GM19328 (cell line): ENCODE results near the gene IL1RL2.

Experiments used
- ATAC-seq: cut with Tn5 transposase; IDR thresholded peaks from one replicate; pipeline ENCODE4 v1.9.1; 2021; ENCODE audit warnings: mild to moderate bottlenecking, moderate library complexity; ENCODE audit not compliant: unreplicated experiment

IL1RL2 gene

DNA sequence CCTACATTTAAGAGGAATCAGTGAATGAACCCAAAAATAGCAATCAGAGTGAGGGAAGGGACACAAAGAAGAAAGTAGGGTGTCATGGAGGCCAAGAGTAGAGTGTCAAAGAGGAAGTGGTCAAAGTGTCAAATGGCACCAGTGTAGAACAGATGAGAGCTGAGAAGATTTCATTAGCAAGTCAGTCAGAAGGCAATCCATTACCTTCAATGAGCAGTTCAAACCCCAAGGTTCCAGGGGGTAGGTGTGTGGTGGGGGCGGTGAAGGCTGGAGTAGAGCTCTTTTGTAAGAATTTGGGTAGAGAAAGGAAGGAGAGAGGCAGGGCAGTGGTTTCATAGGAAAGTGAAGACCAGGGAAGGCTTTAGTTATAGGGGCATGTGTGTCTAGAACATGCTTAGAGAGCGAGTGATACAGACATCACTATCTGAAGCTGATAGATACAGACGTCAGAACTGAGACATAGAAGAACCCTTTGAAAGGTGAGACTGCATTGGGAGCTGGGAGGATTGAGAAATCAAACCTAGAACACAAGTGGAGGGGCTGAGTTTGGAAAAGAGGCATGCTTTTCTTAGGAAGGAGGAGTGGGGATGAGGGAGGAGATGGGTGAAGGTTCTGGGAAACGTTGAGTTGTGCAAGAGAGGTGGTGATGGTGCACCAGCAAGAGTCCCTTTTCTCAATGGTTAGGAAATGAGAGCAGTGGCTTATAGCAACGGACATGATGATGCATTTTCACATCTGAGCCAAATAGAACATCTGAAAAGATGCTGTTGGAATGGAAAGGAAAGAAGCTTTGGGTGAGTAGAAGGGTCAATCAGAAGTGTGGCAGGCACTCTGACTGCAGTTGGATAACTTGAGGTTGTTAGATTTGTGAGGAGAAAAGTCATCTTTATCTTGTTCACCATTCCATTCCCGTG is 75.7 kb downstream of the IL1RL2 start:
- no peak for ATAC-seq

DNA sequence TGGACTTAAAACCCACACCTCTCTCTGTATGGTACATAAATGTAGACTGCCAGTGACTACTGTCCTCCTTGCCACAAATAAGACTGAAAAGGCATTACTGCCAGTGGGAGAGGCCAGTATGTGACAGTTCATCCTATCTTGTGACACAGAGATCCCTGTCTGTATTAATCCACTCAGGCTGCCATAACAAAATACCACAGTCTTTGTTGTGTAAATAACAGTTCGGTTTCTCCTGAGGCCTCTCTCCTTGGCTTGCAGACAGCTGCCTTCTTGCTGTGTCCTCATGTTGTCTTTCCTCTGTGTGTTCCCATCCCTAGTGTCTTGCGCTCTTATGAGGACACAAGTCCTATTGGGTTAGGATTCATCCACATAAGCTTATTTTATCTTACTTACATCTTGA is 78.1 kb downstream of the IL1RL2 start:
- ATAC-seq, result no peak

DNA sequence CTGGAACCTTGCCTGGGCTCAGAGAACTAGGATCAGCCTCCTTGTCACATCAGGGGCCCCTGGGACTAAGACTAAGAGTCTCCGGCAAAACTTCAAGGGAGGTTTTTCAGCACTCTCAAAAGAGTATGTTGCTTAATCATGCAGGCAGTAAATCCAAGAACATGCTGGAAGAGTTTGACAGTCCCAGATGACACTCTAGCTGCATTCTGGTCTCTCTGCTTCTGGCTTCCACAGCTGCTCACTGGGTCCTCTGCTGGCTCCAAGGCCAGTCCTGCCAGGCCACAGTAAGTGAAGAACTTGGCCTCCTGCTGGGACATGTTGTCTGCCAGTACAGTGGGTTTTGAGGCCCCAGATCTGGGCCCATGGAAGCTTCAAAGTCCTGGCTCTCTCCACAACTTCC is 79.4 kb downstream of the IL1RL2 start:
- ATAC-seq, result no peak

DNA sequence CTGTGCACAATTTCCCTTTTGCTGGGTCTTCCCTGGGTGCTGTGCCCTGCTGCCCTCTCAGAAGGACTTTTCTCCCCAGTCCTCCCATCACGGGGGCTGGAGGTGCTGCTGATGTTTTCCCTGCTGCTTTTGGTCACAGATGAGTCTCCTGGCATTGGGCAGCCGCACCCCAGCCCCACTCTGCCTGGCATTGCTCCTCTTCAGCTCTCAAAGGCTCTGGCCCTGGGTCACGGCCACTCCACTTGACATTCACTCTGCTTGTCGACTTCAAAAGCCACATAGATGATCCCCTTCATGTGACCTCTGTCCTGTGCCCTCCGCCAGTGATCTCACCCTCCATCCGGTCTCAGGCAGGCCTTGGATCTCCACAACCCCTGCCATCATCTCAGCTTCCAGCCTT is 81.0 kb downstream of the IL1RL2 start:
- ATAC-seq, result no peak

DNA sequence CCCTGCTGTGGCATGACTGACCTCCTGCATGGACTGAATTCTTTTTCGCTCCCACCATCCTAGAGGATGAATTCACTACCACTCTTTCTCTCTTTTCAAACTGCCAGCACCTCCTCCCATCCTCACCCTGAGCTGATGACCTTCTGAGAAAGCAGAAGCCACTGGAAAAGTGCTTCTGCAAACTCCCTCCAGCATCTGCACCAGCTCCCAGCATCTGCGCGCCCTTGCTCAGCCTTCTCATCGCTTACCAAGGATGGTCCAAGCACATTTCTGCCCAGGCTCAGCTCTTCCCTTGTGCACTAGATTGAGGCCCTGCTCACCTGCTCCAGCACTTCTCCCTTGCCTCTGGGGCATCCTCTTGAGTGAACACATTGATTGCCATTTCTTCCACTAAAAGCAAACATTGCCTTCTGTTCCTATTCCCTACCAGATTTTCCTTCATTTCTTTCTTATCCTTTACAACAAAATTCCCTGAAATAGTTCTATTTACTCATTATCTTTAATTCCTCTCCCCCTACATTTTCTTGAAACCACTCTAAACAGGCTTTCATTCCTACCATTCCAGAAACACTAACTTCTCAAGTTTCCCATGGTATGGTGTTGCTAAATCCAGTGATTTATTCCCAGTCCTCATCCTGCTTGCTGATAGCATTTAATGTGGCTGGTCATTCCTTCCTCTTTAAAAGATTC is 81.8 kb downstream of the IL1RL2 start:
- ATAC-seq, result no peak

DNA sequence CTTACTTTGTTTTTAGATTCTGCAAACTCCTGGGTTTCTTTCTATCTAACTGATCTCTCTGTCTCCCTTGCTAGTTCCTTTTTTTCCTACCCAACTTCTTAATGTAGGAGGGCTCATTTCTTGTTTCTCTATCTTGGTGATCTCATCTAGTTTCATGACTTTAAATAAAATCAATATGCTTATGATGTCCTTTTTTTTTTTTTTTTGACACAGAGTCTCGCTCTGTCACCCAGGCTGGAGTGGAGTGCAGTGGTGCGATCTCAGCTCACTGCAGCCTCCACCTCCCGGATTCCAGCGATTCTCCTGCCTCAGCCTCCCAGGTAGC is 82.3 kb downstream of the IL1RL2 start:
- ATAC-seq, result no peak

DNA sequence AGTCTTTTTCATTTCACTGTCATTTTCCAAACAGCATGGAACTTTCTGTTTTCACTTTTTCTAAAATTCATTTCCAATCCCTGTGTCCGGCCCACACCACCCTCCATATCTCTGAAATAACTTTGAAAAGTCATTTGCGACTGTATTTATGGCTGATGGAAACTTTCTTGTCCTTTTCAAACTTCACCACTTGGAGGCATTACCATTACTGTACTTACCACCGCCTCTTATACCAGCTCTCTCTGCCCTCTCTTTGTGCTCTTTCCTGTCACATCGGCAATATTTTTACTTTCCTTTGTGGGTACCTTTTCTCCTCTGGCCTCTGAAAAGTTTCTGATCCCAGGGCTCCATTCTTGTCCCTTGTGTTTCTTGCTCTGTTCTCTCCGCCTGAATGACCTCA is 85.0 kb downstream of the IL1RL2 start:
- ATAC-seq, result no peak

DNA sequence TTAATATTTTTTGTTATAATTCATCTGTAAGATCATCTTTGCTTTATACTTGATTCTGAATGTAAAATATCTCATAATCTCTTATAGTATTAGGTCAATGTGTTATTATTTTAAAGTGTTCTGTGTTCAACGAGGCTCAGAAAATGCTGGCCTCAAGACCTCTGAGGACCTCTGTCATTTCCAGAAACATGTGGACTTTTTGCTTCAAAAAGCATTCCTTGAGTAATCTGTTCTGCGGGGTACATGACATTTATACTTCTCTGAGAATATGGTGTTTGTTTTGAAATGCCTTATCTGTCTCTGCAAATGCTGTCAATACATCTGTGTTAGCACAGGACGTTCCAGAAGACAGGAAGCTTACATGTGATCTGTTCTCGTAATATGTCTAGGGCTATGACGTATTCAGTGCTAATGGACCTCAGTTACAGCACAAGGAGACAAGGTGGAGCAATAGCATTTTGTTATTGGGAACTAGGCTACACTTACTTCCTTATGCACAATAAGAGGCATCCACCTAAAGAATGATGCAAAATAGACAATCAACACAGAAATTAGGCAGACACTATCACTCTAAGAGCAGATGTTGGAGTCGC is 86.9 kb downstream of the IL1RL2 start:
- ATAC-seq, result no peak

DNA sequence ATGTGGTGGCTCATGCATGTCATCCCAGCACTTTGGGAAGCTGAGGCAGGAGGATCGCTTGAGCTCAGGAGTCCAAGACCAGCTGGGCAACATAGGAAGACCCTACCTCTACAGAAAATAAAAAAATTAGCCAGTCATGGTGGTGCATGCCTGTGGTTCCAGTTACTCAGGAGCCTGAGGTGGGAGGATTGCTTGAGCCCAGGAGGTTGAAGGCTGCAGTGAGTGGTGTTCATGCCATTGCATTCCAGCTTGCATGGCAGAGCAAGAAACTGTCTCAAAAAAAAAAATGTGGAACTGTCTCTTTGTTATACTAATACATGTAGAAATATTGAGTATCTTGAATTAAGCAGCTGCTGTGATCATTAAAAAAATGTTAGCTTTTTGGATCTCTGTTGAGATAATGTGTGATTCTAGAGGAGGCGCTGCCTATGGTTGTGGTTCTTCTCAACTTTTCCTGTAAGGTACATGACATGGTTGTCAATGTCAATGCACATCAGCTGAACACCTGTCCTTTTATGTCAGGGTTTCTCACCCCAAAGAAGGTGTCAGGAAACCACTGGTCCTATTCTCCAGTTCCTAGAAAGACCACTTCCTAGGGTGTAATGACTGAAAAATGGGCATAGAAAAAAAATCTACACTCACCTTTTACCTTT is 89.9 kb downstream of the IL1RL2 start:
- ATAC-seq, result no peak

DNA sequence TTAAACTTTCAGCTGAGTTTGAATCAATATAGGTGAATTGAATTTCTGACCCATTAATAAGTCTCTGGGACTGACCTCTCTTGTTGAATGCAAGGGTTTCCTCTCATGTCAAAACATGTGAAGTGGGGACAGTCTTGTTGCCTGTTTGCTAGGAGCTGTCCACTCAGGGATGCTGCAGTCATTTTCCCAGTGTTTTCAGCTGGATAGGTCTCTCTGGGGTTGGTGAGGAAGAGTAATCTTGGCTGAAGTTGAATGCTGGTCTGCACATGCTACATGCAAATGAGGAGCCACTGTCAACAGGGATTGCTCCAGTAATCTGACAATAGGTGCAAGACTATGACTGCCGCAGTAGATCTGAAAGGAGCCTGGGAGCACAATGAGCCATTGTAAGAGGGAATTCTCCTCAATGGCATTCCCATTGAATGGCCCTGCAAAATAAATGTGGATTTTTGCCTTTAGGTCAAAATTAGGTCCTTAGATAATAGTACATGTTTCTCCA is 90.4 kb downstream of the IL1RL2 start:
- ATAC-seq, result no peak

DNA sequence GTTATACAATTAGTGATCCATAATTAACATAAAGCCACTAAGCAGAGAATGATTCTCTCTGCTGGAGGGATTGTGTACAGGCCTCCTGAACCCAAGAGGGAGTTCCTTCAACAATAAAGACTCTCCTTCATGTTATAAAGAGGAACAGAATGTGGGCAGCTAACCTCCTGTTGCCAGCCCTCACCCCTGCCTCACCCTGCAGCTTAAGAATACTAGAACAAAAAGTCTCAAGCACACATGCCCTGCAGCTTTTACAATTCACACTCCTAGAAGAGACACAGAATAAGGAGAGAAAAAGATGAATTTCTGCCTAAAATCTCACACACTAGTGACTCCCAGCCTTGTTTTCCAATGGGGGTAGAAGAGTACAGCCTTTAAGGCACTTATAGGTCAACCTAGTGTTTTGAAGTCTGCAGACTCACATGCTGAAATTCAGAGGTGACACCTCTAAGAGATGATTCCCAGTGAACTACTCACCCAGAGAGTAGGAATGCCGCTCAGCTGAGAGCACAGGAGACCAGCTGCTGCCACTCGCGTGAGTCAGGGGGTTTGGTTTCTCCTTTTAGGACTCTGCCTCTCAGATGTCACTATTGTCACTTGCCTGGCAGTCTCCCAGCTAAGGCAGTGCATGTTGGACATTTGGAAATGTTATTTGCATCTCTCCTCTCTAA is 92.0 kb downstream of the IL1RL2 start:
- no peak for ATAC-seq

DNA sequence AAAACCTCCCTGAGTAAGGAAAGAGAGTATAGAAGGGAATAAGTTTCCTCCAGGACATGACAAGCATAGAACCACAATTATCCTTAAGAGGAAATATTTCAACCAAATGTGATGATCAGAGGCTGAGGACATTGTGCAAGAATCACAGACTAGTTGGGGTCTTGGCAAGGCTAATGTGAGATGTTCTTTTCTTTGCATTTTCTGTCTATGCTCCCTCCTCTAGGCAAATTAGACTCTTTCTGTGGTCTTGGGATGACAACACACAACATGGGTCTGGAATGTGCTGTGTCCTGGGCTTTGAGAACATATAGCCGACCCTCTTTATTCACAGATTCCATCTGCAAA is 92.5 kb downstream of the IL1RL2 start:
- no peak for ATAC-seq

DNA sequence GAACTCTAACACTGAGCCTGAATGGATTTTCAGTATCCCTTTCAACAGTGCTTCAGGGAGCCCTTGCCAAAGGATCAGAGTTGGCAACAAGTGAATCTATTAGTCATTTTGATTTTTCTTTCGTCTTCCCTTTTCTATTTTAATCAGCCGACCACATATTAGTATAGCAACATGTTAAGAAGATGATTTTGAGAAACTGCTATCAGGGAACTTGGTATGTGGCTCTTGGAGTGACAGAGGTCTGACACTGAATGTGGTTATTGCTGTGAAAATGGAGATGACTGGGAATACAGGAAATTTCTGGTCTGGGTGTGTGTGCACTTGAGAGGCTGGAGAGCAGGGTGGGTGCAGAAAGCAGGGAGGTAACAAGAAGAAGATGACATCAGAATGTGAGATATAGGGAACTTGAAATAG is 95.9 kb downstream of the IL1RL2 start:
- no peak for ATAC-seq

DNA sequence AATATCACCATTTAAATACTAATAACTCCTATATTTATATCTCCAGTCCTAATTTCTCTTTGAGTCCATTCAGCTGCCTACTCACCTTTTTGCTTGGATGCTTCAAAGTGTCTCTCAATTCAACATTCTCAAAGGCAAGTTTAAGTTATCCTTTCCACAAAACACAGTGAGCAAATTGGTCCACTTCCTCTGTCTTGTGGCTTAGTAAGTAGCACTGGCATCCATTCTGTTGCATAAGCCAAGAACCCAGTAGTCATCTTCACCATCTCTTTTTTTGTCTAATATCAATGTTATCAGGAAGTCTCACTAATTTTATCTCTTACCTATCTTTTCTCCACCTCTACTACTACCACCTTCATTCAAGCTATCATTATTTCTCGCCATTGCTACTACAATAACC is 97.2 kb downstream of the IL1RL2 start:
- ATAC-seq, result no peak

DNA sequence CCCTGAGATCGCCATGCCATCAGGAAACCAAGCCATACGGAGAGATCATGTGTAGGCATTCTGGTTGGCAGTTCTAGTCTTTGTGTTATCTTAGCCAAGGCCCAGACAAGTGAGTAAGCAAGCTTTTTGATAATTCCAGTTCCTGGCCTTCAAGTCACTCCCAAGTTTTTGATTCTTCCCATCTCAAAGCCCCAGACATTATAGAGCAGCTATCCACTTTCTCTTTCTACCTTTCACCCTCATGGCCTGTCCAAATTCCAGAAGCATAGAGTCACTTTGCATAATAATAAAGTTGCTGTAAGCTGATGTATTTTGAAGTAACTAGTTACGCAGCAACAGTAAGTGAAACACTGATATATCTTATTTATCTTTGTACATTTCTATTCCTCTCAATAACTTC is 97.8 kb downstream of the IL1RL2 start:
- no peak for ATAC-seq

DNA sequence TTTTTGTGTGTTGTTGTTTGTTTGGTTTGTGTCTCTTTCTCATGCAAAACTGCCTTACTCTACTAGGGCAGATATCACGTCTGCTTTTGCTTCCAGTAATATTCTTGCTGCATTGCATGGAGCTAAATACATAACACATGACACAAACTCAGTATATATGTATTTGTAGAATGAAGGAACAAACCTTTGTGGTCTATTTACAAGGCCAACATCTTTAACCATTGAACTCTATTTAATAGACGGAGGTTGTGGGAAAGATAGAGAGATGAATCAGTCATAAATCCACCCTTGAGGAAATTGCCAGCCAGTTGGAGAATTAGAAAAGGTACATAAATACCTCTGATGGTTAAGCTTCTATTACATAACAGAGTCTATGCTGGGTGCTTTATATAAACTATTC is 98.5 kb downstream of the IL1RL2 start:
- ATAC-seq, result no peak

DNA sequence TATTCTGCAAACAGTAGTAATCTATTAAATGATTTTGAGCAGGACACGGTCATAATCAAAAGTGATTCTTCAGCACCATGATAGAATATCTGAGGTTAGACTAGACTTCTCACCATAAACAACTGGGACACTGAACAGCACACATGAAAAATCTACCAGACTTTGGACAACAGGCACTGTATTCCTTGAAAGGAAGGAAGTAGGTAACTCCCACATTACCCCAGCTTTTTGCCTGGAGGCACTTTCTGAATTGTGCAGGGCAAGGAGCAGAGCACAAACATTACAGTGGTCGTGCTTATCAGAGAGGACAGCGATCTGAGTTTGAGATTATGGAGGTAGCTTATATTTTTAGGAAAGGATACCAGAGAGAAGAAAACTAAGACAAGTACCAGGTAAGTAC is 99.2 kb downstream of the IL1RL2 start:
- no peak for ATAC-seq

DNA sequence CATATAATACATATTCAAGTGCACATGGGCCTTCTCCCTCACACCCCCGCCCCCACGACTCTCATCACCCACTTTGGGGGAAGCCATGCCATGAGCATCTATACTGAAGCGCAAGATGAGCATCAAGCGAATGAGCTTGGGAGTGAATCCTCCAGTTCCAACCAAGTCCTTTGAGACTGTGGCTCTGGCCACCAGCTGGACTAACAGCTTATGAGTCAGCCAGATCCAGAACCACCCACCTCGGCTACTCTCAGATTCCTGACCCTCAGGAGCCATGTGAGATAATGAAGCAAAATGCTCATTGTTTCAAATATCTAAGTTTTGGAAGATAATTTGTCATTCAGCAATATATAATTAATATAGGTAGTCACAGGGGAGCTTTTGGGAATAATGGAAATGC is 102.3 kb downstream of the IL1RL2 start:
- no peak for ATAC-seq
